ENCODE results near the gene LARP6. TPM values are rescaled to one million over a fixed set of nuclear protein-coding genes. Genes with fewer than 3 reads are reported as not detected.

The LARP6 gene
- total and polyA plus RNA-seq, 2 donors (not counting 1 experiment from before 2014, with no cell fraction given) = not detected

DNA sequence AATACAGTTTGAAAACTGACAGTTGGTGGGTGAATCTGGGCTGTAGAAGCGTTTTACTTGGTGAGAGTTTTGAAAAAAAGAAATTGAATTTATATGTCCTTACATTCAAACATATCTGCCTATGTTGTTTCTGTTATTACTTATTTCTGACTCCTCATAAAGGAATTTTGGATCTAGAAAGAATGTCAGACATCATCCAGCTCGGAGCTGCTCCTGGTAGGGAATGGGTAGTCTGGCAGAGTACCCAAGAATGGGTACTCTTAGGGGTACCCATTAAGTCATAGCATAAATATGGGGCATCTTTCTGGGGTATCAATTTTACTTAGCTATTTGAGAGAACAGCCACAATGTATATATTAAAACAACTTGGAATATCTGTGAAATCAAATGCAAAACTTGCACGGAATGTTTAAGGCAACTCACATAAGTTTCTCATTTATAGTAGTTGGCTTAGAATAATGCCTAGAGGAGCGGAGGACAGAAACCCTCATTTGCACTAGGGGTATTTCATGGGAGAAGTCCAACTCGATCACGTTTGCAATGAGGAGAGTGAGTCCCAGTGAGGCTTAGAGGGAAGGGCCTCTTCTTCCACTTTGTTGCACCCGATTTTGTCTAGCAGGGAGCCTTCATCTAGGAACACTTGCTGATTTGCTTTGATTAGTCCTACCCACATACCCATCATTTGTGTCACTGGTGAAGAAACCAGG lies 2.4 kb upstream of the LARP6 start:
- Mint-ChIP-seq H3K27me3 (peaks cover 51% of the 10 kb centered on the region), H3K9me3 (ENCODE audit: insufficient read depth) (no peaks in the 10 kb centered on the region), H3K4me1 (peaks cover 11% of the 10 kb centered on the region), H3K27ac (no peak overlapping the region), H3K4me3 (no peak overlapping the region)
- Histone ChIP-seq H3K9ac (ENCODE audit: low read length) (no peak overlapping the region), H3K4me1 (ENCODE audit: control insufficient read depth in 2 of 2, insufficient read depth in 2 of 2, low read length in 2 of 2) (peaks cover 0 to 9% of the 10 kb centered on the region in 2 donors), H4K20me1 (ENCODE audit: control insufficient read depth, insufficient read depth, low read length, poor library complexity, severe bottlenecking) (no peaks in the 10 kb centered on the region), H3K4me3 (ENCODE audit: control extremely low read depth in 1 of 5, extremely low read depth in 1 of 5, insufficient read depth in 1 of 5, low read depth in 2 of 5, low read length in 4 of 5) (no peak overlapping the region), H3K4me2 (replicated peaks; ENCODE audit: low read depth, low read length, poor library complexity, severe bottlenecking) (no peak overlapping the region), H3K27me3 (replicated peaks in 1 of 4; ENCODE audit: control extremely low read depth in 1 of 4, control insufficient read depth in 3 of 4, insufficient read depth in 4 of 4, low read length in 3 of 4) (peaks cover 0 to 24% (median 12%) of the 10 kb centered on the region in 4 experiments), H3K36me3 (replicated peaks in 1 of 2; ENCODE audit: control extremely low read depth in 1 of 2, control insufficient read depth in 1 of 2, extremely low read depth in 1 of 2, insufficient read depth in 2 of 2, low read length in 1 of 2) (no peaks in the 10 kb centered on the region), H2AFZ (ENCODE audit: insufficient read depth, low read depth, low read length, poor library complexity, severe bottlenecking) (no peak overlapping the region), H3K9me3 (ENCODE audit: control extremely low read depth in 1 of 3, control insufficient read depth in 2 of 3, insufficient read depth in 1 of 3, low read length in 2 of 3) (no peaks in the 10 kb centered on the region), H3K79me2 (ENCODE audit: control insufficient read depth, insufficient read depth, low read length) (no peaks in the 10 kb centered on the region), H3K27ac (ENCODE audit: low read length in 2 of 2) (no peak overlapping the region)
- ChIA-PET CTCF (no interaction called here), POLR2A (no interaction called here)
- ATAC-seq (ENCODE audit: low read depth) (no peak), DNase-seq (no peak)
- 100% methylated on average over 1 of the region's 7 CpGs for WGBS (ENCODE audit: insufficient coverage)
- intact Hi-C loops (cut with micrococcal nuclease) = no loop called here
- no peak for TF ChIP-seq CTCF (IDR thresholded peaks at IDR 0.05)
- no peak for TF ChIP-seq EZH2 (IDR thresholded peaks at IDR 0.05; ENCODE audit: borderline replicate concordance, insufficient read depth, low read depth, low read length, poor library complexity, severe bottlenecking)

GRCh38 chr15:70855764-70856163 lies 1.8 kb upstream of the LARP6 start:
- no peak overlapping the region for H3K4me3 ChIP-seq (ENCODE audit: control extremely low read depth in 1 of 5, extremely low read depth in 1 of 5, insufficient read depth in 1 of 5, low read depth in 2 of 5, low read length in 4 of 5)
- Mint-ChIP-seq H3K9me3 (ENCODE audit: insufficient read depth) (no peaks in the 10 kb centered on the region), H3K27ac (no peak overlapping the region), H3K4me3 (no peak overlapping the region), H3K4me1 (peaks cover 11% of the 10 kb centered on the region), H3K27me3 (peaks cover 50% of the 10 kb centered on the region)
- no peak overlapping the region for H2AFZ ChIP-seq (ENCODE audit: insufficient read depth, low read depth, low read length, poor library complexity, severe bottlenecking)
- ATAC-seq (ENCODE audit: low read depth) (no peak), DNase-seq (no peak)
- 63% methylated on average over 1 of the region's 2 CpGs for WGBS (ENCODE audit: insufficient coverage)
- intact Hi-C loops (cut with micrococcal nuclease) = no loop called here
- no peak overlapping the region for H3K9ac ChIP-seq (ENCODE audit: low read length)
- no peak overlapping the region for H3K4me2 ChIP-seq (replicated peaks; ENCODE audit: low read depth, low read length, poor library complexity, severe bottlenecking)
- POLR2A ChIA-PET = no interaction called here
- no peaks in the 10 kb centered on the region for H4K20me1 ChIP-seq (ENCODE audit: control insufficient read depth, insufficient read depth, low read length, poor library complexity, severe bottlenecking)
- no peaks in the 10 kb centered on the region for H3K79me2 ChIP-seq (ENCODE audit: control insufficient read depth, insufficient read depth, low read length)
- no peak overlapping the region for H3K27ac ChIP-seq (ENCODE audit: low read length in 2 of 2)
- peaks cover 0 to 9% of the 10 kb centered on the region in 2 donors for H3K4me1 ChIP-seq (ENCODE audit: control insufficient read depth in 2 of 2, insufficient read depth in 2 of 2, low read length in 2 of 2)
- H3K9me3 ChIP-seq (ENCODE audit: control extremely low read depth in 1 of 3, control insufficient read depth in 2 of 3, insufficient read depth in 1 of 3, low read length in 2 of 3) = peaks cover 0 to 2% (median 0%) of the 10 kb centered on the region in 3 donors
- CTCF ChIA-PET = no interaction called here
- TF ChIP-seq EZH2 (IDR thresholded peaks at IDR 0.05; ENCODE audit: borderline replicate concordance, insufficient read depth, low read depth, low read length, poor library complexity, severe bottlenecking) = no peak
- no peak for TF ChIP-seq CTCF (IDR thresholded peaks at IDR 0.05)
- no peaks in the 10 kb centered on the region for H3K36me3 ChIP-seq (replicated peaks in 1 of 2; ENCODE audit: control extremely low read depth in 1 of 2, control insufficient read depth in 1 of 2, extremely low read depth in 1 of 2, insufficient read depth in 2 of 2, low read length in 1 of 2)
- peaks cover 0 to 24% (median 13%) of the 10 kb centered on the region in 4 experiments for H3K27me3 ChIP-seq (replicated peaks in 1 of 4; ENCODE audit: control extremely low read depth in 1 of 4, control insufficient read depth in 3 of 4, insufficient read depth in 4 of 4, low read length in 3 of 4)
